Osteoblast (primary cell): ENCODE data around the gene CCDC34. TPM values are rescaled to one million over a fixed set of nuclear protein-coding genes. Genes with fewer than 3 reads are reported as not detected.

Source experiments
- DNase-seq: peaks from one replicate; pipeline ENCODE4 v3.0.0; 2011; ENCODE audit warnings: low spot score, mixed read lengths; ENCODE audit not compliant: insufficient read length; ENCODE audit errors: missing footprints
- H2AFZ ChIP-seq: 2 replicates; pipeline ENCODE4 v1.6.0; 2011; ENCODE audit warnings: mild to moderate bottlenecking, low read length
- H3K27ac ChIP-seq: 2 replicates; pipeline ENCODE4 v1.5.1; 2011; ENCODE audit warnings: mild to moderate bottlenecking, low read depth, low read length, moderate library complexity
- H3K27me3 ChIP-seq: 2 replicates; pipeline ENCODE4 v1.6.0; 2012; ENCODE audit warnings: mild to moderate bottlenecking, control low read depth, inconsistent platforms, low read length, moderate library complexity; ENCODE audit not compliant: insufficient read depth
- H3K36me3 ChIP-seq: 2 replicates; pipeline ENCODE4 v1.5.1; 2011; ENCODE audit warnings: mild to moderate bottlenecking, low read length, control low read depth, moderate library complexity; ENCODE audit not compliant: insufficient read depth
- H3K4me1 ChIP-seq: 2 replicates; pipeline ENCODE4 v1.5.1; 2011; ENCODE audit warnings: mild to moderate bottlenecking, low read length, control low read depth, moderate library complexity; ENCODE audit not compliant: insufficient read depth
- H3K4me2 ChIP-seq: 2 replicates; pipeline ENCODE4 v1.6.0; 2011; ENCODE audit warnings: mild to moderate bottlenecking, low read length; ENCODE audit not compliant: insufficient read depth
- H3K4me3 ChIP-seq: fragments of 200-600 bp; sonication (generic); 3 replicates; pipeline ENCODE4 v1.5.1; 2012; ENCODE audit warnings: mild to moderate bottlenecking, low read length, inconsistent platforms; ENCODE audit not compliant: insufficient read depth
- H3K79me2 ChIP-seq: 2 replicates; pipeline ENCODE4 v1.6.0; 2012; ENCODE audit warnings: mild to moderate bottlenecking, low read length, control low read depth, inconsistent platforms; ENCODE audit not compliant: insufficient read depth
- H3K9me3 ChIP-seq: 2 replicates; pipeline ENCODE4 v1.5.1; 2011; ENCODE audit warnings: low read depth, low read length, control low read depth
- H4K20me1 ChIP-seq: 2 replicates; pipeline ENCODE4 v1.6.0; 2012; ENCODE audit warnings: mild to moderate bottlenecking, low read length, control low read depth; ENCODE audit not compliant: insufficient read depth
- CTCF ChIP-seq: IDR thresholded peaks from 2 replicates; pipeline ENCODE4 v1.5.1; 2011; ENCODE audit warnings: mild to moderate bottlenecking, low read depth, low read length, moderate library complexity; ENCODE audit errors: extremely low read depth
- total RNA-seq: library from RNA; depleted of rRNA; stranded (reverse); fragments of >200 nt; gene quantifications from 2 replicates; pipeline ENCODE4 v1.2.3, GENCODE V29; 2012

The CCDC34 gene
- total RNA-seq, 1 donor: 3.6 TPM

GRCh38 chr11:27401833-27402316, 38.9 kb upstream of the CCDC34 start:
- no peak for TF ChIP-seq CTCF
- no peak overlapping the region for H3K27ac ChIP-seq
- H3K27me3 ChIP-seq: no peaks in the 10 kb centered on the region
- H2AFZ ChIP-seq: no peak overlapping the region
- no peak overlapping the region for H3K4me3 ChIP-seq
- peaks cover 5% of the 10 kb centered on the region for H3K4me1 ChIP-seq
- DNase-seq: no peak
- H3K79me2 ChIP-seq: peaks cover 3% of the 10 kb centered on the region
- H3K9me3 ChIP-seq: no peaks in the 10 kb centered on the region
- no peaks in the 10 kb centered on the region for H3K36me3 ChIP-seq
- no peak overlapping the region for H3K4me2 ChIP-seq
- H4K20me1 ChIP-seq: no peaks in the 10 kb centered on the region

GRCh38 chr11:27401280-27401832, 38.3 kb upstream of the CCDC34 start:
- DNase-seq: no peak
- Histone ChIP-seq H3K4me2 (no peak overlapping the region), H3K9me3 (no peaks in the 10 kb centered on the region), H2AFZ (no peak overlapping the region), H4K20me1 (no peaks in the 10 kb centered on the region), H3K27ac (no peak overlapping the region), H3K4me3 (no peak overlapping the region), H3K4me1 (peaks cover 5% of the 10 kb centered on the region), H3K27me3 (no peaks in the 10 kb centered on the region), H3K36me3 (no peaks in the 10 kb centered on the region), H3K79me2 (peaks cover 3% of the 10 kb centered on the region)
- no peak for TF ChIP-seq CTCF

- Histone ChIP-seq H3K4me3 (no peak overlapping the region), H3K9me3 (no peaks in the 10 kb centered on the region), H3K27ac (no peak overlapping the region), H3K4me2 (no peak overlapping the region), H3K4me1 (peaks cover 18% of the 10 kb centered on the region), H3K79me2 (peaks cover 4% of the 10 kb centered on the region), H2AFZ (no peak overlapping the region), H3K36me3 (no peaks in the 10 kb centered on the region), H3K27me3 (no peaks in the 10 kb centered on the region), H4K20me1 (no peaks in the 10 kb centered on the region)
- TF ChIP-seq CTCF: no peak
- DNase-seq: no peak
Observed at GRCh38 chr11:27398400-27398770, 35.4 kb upstream of the CCDC34 start.

GRCh38 chr11:27397624-27398399, 34.8 kb upstream of the CCDC34 start:
- no peak overlapping the region for H3K27ac ChIP-seq
- no peak for DNase-seq
- H3K4me2 ChIP-seq: no peak overlapping the region
- peaks cover 23% of the 10 kb centered on the region for H3K4me1 ChIP-seq
- H3K4me3 ChIP-seq: no peak overlapping the region
- H3K79me2 ChIP-seq: peaks cover 4% of the 10 kb centered on the region
- no peak overlapping the region for H2AFZ ChIP-seq
- H3K27me3 ChIP-seq: no peaks in the 10 kb centered on the region
- H4K20me1 ChIP-seq: no peaks in the 10 kb centered on the region
- TF ChIP-seq CTCF: no peak
- no peaks in the 10 kb centered on the region for H3K9me3 ChIP-seq
- H3K36me3 ChIP-seq: no peaks in the 10 kb centered on the region
